Stomach smooth muscle (tissue), 2 donors: Measurements from ENCODE around the gene BRI3BP.

Experiments
- H3K27ac ChIP-seq: one replicate; pipeline ENCODE4 v1.7.0; 2013; ENCODE audit warnings: mild to moderate bottlenecking, low read length, inconsistent platforms
- H3K27me3 ChIP-seq, 2 donors: one replicate each; pipeline ENCODE4 v1.7.0; 2013; ENCODE audit warnings: low read length in 2 of 2; ENCODE audit not compliant: insufficient read depth in 2 of 2, control insufficient read depth in 1 of 2
- H3K36me3 ChIP-seq, 2 donors: one replicate each; pipeline ENCODE4 v1.7.0; 2013; ENCODE audit warnings: low read length in 2 of 2; ENCODE audit not compliant: control insufficient read depth in 2 of 2, insufficient read depth in 2 of 2
- H3K4me1 ChIP-seq: one replicate; pipeline ENCODE4 v1.7.0; 2013; ENCODE audit warnings: low read length; ENCODE audit not compliant: control insufficient read depth, insufficient read depth
- H3K4me3 ChIP-seq, 2 donors: one replicate each; pipeline ENCODE4 v1.7.0; 2013; ENCODE audit warnings: low read length in 2 of 2
- H3K9ac ChIP-seq, 2 donors: one replicate each; pipeline ENCODE4 v1.7.0; 2013; ENCODE audit warnings: low read length in 2 of 2, mild to moderate bottlenecking in 1 of 2
- H3K9me3 ChIP-seq, 2 donors: one replicate each; pipeline ENCODE4 v1.7.0; 2013; ENCODE audit warnings: low read length in 2 of 2; ENCODE audit not compliant: control insufficient read depth in 2 of 2
- donor health status: healthy.
- donor health status: Pancreatic carcinoma.

Gene BRI3BP

GRCh38 chr12:125079648-125080645 lies 86.5 kb downstream of the BRI3BP start:
- Histone ChIP-seq H3K4me1 (no peaks in the 10 kb centered on the region), H3K27ac (no peak overlapping the region), H3K4me3 (no peak overlapping the region), H3K27me3 (no peaks in the 10 kb centered on the region), H3K36me3 (peaks cover 13 to 21% of the 10 kb centered on the region in 2 donors), H3K9ac (no peak overlapping the region), H3K9me3 (no peaks in the 10 kb centered on the region)
